NCI-H82 treated with DMSO at 0.1 percent for 48 hours (cell line): ENCODE results near the gene C11orf71.

ENCODE experiments used
- DNase-seq: peaks from one replicate; lab custom pipeline; 2025; ENCODE audit not compliant: unreplicated experiment; lab: John Stamatoyannopoulos, UW

Gene C11orf71

GRCh38 chr11:114399490-114400215, 658 bp downstream of the C11orf71 start:
- DNase-seq: peak; percentile 66

GRCh38 chr11:114398303-114398920, 1.9 kb downstream of the C11orf71 start:
- DNase-seq: no peak

GRCh38 chr11:114397349-114397982, 2.8 kb downstream of the C11orf71 start:
- DNase-seq: no peak

- no peak for DNase-seq
Observed at GRCh38 chr11:114396916-114397315, 3.4 kb downstream of the C11orf71 start.

- DNase-seq: no peak
Observed at GRCh38 chr11:114395736-114396135, 4.6 kb downstream of the C11orf71 start.

- DNase-seq: no peak
Observed at GRCh38 chr11:114392735-114393667, 7.3 kb downstream of the C11orf71 start.

GRCh38 chr11:114386545-114386944, 13.8 kb downstream of the C11orf71 start:
- DNase-seq: no peak

- no peak for DNase-seq
Observed at GRCh38 chr11:114386131-114386530, 14.2 kb downstream of the C11orf71 start.

GRCh38 chr11:114384487-114384886, 15.8 kb downstream of the C11orf71 start:
- DNase-seq: no peak

- no peak for DNase-seq
Observed at GRCh38 chr11:114382509-114382908, 17.8 kb downstream of the C11orf71 start.

- DNase-seq: no peak
Observed at GRCh38 chr11:114379394-114380069, 20.8 kb downstream of the C11orf71 start.

GRCh38 chr11:114377612-114378267, 22.6 kb downstream of the C11orf71 start:
- DNase-seq: no peak

GRCh38 chr11:114375052-114375451, 25.3 kb downstream of the C11orf71 start:
- no peak for DNase-seq

- no peak for DNase-seq
Observed at GRCh38 chr11:114368918-114369680, 31.2 kb downstream of the C11orf71 start.

GRCh38 chr11:114367244-114367957, 32.9 kb downstream of the C11orf71 start:
- no peak for DNase-seq

GRCh38 chr11:114366331-114367243, 33.7 kb downstream of the C11orf71 start:
- no peak for DNase-seq

- DNase-seq: no peak
Observed at GRCh38 chr11:114362958-114363357, 37.4 kb downstream of the C11orf71 start.

- no peak for DNase-seq
Observed at GRCh38 chr11:114362326-114362725, 38.0 kb downstream of the C11orf71 start.
